HG03097 (cell line): ENCODE data around the gene C6orf15.

Experiments used
- ATAC-seq: cut with Tn5 transposase; IDR thresholded peaks from one replicate; pipeline ENCODE4 v1.9.1; 2021; ENCODE audit not compliant: unreplicated experiment, low FRiP score

Gene C6orf15

GRCh38 chr6:31131595-31131994 lies 19.2 kb upstream of the C6orf15 start:
- ATAC-seq = no peak

- ATAC-seq = no peak
These were observed 18.4 kb upstream of the C6orf15 start for GRCh38 chr6:31130751-31131150.

- no peak for ATAC-seq
These were observed 16.8 kb upstream of the C6orf15 start for GRCh38 chr6:31129130-31129529.

- ATAC-seq = no peak
These were observed 15.8 kb upstream of the C6orf15 start for GRCh38 chr6:31128093-31128676.

- no peak for ATAC-seq
These were observed 14.2 kb upstream of the C6orf15 start for GRCh38 chr6:31126396-31127175.

- no peak for ATAC-seq
These were observed 13.4 kb upstream of the C6orf15 start for GRCh38 chr6:31125586-31126363.

- no peak for ATAC-seq
These were observed 12.8 kb upstream of the C6orf15 start for GRCh38 chr6:31125162-31125561.

- no peak for ATAC-seq
These were observed 10.7 kb upstream of the C6orf15 start for GRCh38 chr6:31122791-31123706.

GRCh38 chr6:31121131-31121790 lies 8.9 kb upstream of the C6orf15 start:
- no peak for ATAC-seq

GRCh38 chr6:31120151-31120915 lies 8.0 kb upstream of the C6orf15 start, which contains the start of gene CDSN:
Gene CDSN (minus strand): TSS chr6:31120446. CDS start chr6:31120419, 27 bp downstream.
- ATAC-seq = no peak

- ATAC-seq = no peak
These were observed 5.8 kb upstream of the C6orf15 start for GRCh38 chr6:31118178-31118577.

- no peak for ATAC-seq
These were observed 4.4 kb upstream of the C6orf15 start for GRCh38 chr6:31116661-31117385.

GRCh38 chr6:31115941-31116560 lies 3.7 kb upstream of the C6orf15 start:
- no peak for ATAC-seq

GRCh38 chr6:31114970-31115849 lies 2.8 kb upstream of the C6orf15 start:
- no peak for ATAC-seq

GRCh38 chr6:31114541-31114878 lies 2.1 kb upstream of the C6orf15 start, which contains the start of gene PSORS1C1:
Gene PSORS1C1 (plus strand): TSS chr6:31114800. CDS start chr6:31129633, 14,833 bp downstream.
- ATAC-seq = no peak

- no peak for ATAC-seq
These were observed 1.6 kb upstream of the C6orf15 start for GRCh38 chr6:31113861-31114540.

- no peak for ATAC-seq
These were observed 663 bp downstream of the C6orf15 start for GRCh38 chr6:31111712-31112111.
